H1 (cell line): Measurements from ENCODE around the gene WDR1.

Experiments
- CTCF ChIP-seq, 3 experiments: IDR thresholded peaks; 1 replicate in 2 of 3; 2 replicates in 1 of 3; pipeline versions ENCODE4 v1.5.1 to v1.6.1; 2011; ENCODE audit warnings: low read length in 3 of 3, mild to moderate bottlenecking in 3 of 3, inconsistent platforms in 2 of 3, low read depth in 1 of 3, moderate library complexity in 1 of 3; ENCODE audit not compliant: insufficient read depth in 1 of 3; ENCODE audit errors: control extremely low read depth in 1 of 3
- EGR1 ChIP-seq: IDR thresholded peaks from 2 replicates; pipeline ENCODE4 v1.6.1; 2011; ENCODE audit warnings: low read depth, low read length, borderline replicate concordance
- GABPA ChIP-seq: IDR thresholded peaks from 2 replicates; pipeline ENCODE4 v1.6.1; 2011; ENCODE audit warnings: mild to moderate bottlenecking, low read length, moderate library complexity, borderline replicate concordance; ENCODE audit not compliant: insufficient read depth
- SP1 ChIP-seq: IDR thresholded peaks from 2 replicates; pipeline ENCODE4 v1.6.1; 2011; ENCODE audit warnings: low read depth, low read length
- TAF1 ChIP-seq: IDR thresholded peaks from 2 replicates; pipeline ENCODE4 v1.6.1; 2011; ENCODE audit warnings: mild to moderate bottlenecking, low read depth, low read length

DNA sequence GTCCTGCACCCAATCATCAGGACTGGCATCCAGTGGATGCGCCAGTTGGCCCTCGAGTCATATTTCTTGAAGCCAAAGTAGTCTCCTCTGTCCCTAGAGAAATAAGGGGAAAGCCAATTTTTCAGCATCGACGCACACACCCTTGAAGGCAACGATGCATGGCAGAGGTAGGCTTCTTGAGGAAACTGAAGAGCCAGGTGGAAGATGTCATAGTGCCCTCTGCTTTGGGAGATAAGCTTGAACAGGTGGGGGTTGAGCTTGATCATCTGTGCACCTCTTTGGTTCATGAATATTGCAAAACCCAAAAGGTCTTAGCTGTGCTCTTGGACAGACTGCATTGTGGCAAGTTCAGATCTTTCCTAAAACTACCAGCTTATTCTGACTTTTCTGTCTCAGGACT is 34.6 kb upstream of the WDR1 start:
- no peak for TF ChIP-seq CTCF (IDR thresholded peaks at IDR 0.05; ENCODE audit: control extremely low read depth in 1 of 3, insufficient read depth in 1 of 3, low read depth in 1 of 3, low read length in 3 of 3)
- no peak for TF ChIP-seq SP1
- no peak for TF ChIP-seq EGR1
- no peak for TF ChIP-seq TAF1
- no peak for TF ChIP-seq GABPA
